Measurements from ENCODE around the gene ERBIN.
A peak's percentile ranks its signal among the peaks of the same experiment; 100 is the strongest.
"Not testable (repeated sequence)": the region's sequence is repeated elsewhere in the genome, so short reads cannot be mapped to it uniquely, and the experiment has no call there.

The ERBIN gene

DNA sequence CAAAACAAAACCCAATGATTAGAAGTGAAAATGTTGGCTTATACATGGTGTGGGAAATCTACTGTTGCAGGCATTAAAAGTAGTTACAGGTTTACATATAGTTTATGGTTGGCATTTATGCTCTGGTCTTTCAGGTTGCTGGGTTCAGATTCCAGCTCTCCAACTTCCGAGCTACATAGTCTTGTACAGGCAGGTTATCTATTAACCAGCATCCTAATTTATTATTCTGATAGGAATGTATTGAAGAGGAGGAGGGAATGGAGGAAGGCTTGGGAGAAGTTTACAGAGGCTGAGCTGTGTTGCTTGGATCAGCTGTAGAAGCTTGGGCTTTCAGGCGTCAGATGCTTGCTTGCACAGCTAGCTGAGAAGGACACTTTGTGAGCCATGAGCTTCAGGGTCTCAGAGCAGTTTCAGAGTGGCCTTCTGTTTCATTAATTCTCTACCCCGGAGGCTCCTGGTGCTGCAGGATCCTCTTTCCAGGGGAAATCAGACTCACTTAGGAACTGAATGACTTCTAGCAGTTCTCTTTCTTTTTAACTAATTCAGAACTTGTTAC, 11.7 kb upstream of the ERBIN start:
- FAIRE-seq (no peak), DNase-seq (ENCODE audit: insufficient read length, low spot score) (no peak)
- no peak for TF ChIP-seq POU2F2 (IDR thresholded peaks at IDR 0.05; ENCODE audit: low read depth, low read length)
- no peak for TF ChIP-seq SPI1 (IDR thresholded peaks at IDR 0.05; ENCODE audit: low read depth, low read length)
- no peak for TF ChIP-seq TAF1 (IDR thresholded peaks at IDR 0.05; ENCODE audit: low read depth, low read length)
- TF ChIP-seq PAX5 (IDR thresholded peaks at IDR 0.05; ENCODE audit: insufficient read depth, low read length, severe bottlenecking), result no peak
- no peak for TF ChIP-seq POLR2A (IDR thresholded peaks at IDR 0.05; ENCODE audit: low read depth, low read length)
- TF ChIP-seq POLR2AphosphoS5 (IDR thresholded peaks at IDR 0.05; ENCODE audit: low read depth, low read length), result no peak

DNA sequence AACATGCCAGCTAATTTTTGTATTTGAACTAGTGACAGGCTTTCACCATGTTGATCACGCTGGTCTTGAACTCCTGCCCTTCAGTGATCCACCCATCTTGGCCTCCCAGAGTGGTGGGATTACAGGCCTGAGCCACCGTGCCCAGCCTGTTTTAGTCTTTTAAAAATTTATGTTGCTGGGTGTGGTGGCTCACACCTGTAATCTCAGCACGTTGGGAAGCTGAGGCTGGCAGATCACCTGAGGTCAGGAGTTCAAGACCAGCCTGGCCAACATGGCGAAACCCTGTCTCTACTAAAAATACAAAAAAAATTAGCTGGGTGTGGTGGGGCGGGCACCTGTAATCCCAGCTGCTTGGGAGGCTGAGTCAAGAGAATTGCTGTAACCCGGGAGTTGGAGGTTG, 10.7 kb upstream of the ERBIN start:
- not testable (repeated sequence) for FAIRE-seq; DNase-seq (ENCODE audit: insufficient read length, low spot score)

DNA sequence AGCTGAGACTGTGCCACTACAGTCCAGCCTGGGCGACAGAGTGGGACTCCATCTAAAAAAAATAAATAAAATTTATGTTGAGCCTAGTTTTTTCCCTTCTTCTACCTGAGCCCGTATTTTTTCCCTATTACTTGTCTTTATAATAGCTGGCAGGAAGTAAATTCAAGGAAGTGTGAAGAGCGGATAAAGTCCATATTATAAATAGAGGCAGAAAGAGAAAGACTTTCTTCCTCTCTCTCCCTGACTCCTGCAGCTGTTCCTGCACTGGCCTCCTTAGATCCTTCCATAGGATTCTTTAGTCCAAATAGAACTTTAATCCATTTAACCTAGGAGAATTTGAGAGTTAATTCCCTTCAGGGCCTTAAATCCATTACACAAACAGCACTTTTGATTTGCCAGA, 10.3 kb upstream of the ERBIN start:
- TF ChIP-seq POLR2AphosphoS5 (IDR thresholded peaks at IDR 0.05; ENCODE audit: low read depth, low read length) (no peak), POU2F2 (IDR thresholded peaks at IDR 0.05; ENCODE audit: low read depth, low read length) (no peak), SPI1 (IDR thresholded peaks at IDR 0.05; ENCODE audit: low read depth, low read length) (no peak), PAX5 (IDR thresholded peaks at IDR 0.05; ENCODE audit: insufficient read depth, low read length, severe bottlenecking) (no peak)
- FAIRE-seq, result no peak
- DNase-seq (ENCODE audit: insufficient read length, low spot score), result no peak

DNA sequence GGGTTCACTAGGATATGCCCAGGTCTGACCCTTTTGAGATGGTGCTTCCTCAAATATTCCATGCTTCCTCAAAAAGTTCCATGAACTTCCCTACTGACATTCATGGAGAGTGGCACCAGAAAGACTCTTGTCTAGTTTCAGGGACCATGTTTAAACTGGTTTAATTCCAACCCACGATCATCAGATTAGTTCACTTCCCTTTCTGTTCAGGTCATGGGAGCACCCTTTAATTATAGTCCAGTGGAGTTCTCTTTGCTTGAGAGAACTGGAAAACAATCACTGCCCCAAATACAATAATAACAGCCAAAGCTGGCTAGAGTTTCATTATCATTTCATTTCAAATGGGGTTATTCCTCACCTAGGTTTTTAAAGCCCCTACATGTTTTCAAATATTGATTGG, 9.7 kb upstream of the ERBIN start:
- no peak for DNase-seq (ENCODE audit: insufficient read length, low spot score)
- no peak for TF ChIP-seq POLR2AphosphoS5 (IDR thresholded peaks at IDR 0.05; ENCODE audit: low read depth, low read length)
- TF ChIP-seq SPI1 (IDR thresholded peaks at IDR 0.05; ENCODE audit: low read depth, low read length), result peak; percentile 42; the same call in 1 of the 2 replicates
- FAIRE-seq, result no peak

DNA sequence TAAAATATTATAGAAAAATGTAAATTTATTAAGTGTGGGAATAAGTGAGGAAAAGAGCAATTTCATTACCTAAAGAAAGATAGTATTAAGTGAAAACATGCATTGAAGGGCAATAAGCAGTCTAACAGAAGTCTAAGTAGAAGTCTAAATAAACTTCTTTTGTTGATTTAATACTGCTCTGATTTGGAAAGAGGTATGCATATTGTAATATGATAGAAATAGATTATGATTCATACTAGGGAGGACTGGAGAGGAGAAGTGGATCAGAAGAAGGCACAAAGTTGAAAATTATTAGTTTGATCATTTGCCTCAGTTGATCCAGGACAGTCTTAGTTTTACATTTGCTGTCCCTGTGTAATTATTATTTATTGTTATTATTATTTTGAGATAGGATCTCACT, 6.6 kb upstream of the ERBIN start:
- no peak for FAIRE-seq

DNA sequence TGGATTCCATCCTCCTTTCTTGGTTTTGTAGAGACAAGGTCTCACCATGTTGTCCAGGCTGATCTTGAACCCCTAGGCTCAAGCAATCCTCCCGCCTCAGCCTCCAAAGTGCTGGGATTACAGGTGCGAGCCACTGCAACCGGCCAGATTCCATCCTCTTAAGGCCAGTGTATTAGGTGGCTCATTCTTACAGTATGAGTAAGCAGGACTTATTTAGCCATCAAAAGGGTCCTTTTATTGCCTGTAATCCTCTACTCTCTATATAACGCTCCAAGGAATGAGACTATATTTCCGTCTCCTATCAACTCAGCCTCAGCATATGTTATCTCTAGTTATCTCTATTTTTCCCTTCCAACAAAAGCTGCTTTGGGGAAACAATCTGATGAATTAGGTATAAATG, 3.0 kb upstream of the ERBIN start:
- DNase-seq (ENCODE audit: insufficient read length, low spot score), result no peak
- no peak for FAIRE-seq
- TF ChIP-seq PAX5 (IDR thresholded peaks at IDR 0.05; ENCODE audit: insufficient read depth, low read length, severe bottlenecking), result no peak
- TF ChIP-seq POLR2A (IDR thresholded peaks at IDR 0.05; ENCODE audit: low read depth, low read length), result no peak
- TF ChIP-seq POLR2AphosphoS5 (IDR thresholded peaks at IDR 0.05; ENCODE audit: low read depth, low read length), result no peak
- no peak for TF ChIP-seq SPI1 (IDR thresholded peaks at IDR 0.05; ENCODE audit: low read depth, low read length)
- TF ChIP-seq POU2F2 (IDR thresholded peaks at IDR 0.05; ENCODE audit: low read depth, low read length), result no peak
- no peak for TF ChIP-seq TAF1 (IDR thresholded peaks at IDR 0.05; ENCODE audit: low read depth, low read length)

More for the DNA sequence above, 6.6 kb upstream of the ERBIN start:
- no peak for DNase-seq (ENCODE audit: insufficient read length, low spot score)
- TF ChIP-seq POU2F2 (IDR thresholded peaks at IDR 0.05; ENCODE audit: low read depth, low read length), result no peak
- TF ChIP-seq POLR2A (IDR thresholded peaks at IDR 0.05; ENCODE audit: low read depth, low read length), result no peak
- TF ChIP-seq PAX5 (IDR thresholded peaks at IDR 0.05; ENCODE audit: insufficient read depth, low read length, severe bottlenecking), result no peak
- TF ChIP-seq POLR2AphosphoS5 (IDR thresholded peaks at IDR 0.05; ENCODE audit: low read depth, low read length), result no peak
- no peak for TF ChIP-seq SPI1 (IDR thresholded peaks at IDR 0.05; ENCODE audit: low read depth, low read length)
- TF ChIP-seq TAF1 (IDR thresholded peaks at IDR 0.05; ENCODE audit: low read depth, low read length), result no peak

DNA sequence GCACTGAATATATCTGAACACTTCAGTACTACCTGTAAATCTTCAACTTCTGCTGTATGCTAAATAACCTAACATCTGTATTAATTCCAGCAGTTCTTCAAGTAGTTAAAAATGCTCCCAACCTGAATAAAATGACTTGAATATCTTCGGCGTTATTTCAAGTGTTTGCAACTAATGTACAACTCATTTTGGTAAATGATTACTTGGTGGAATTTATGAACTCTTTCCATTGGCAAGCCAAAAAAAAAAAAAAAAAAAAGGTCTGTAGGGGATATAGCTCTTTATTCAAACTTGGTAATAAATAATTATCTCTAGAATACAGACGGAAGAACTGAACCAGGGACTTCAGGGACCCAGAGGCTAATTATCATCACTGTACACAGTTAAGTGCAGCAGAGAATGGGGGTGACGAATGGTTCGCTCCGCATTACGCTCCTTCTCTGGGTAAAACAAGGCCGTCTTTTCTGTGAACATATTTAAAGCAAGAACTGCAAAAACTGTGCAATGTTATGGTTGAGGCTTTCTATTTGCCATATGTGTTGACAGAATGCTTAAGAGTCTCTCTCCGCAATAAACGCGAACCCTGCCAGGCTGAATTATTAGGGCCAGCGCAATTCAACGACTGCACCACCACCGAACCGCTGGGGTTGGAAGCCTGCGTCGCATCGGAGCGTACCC, 1.9 kb upstream of the ERBIN start:
- peak; percentile 15 for DNase-seq (ENCODE audit: insufficient read length, low spot score)
- peak; percentile 95 for FAIRE-seq
- TF ChIP-seq POLR2A (IDR thresholded peaks at IDR 0.05; ENCODE audit: low read depth, low read length) (no peak), PAX5 (IDR thresholded peaks at IDR 0.05; ENCODE audit: insufficient read depth, low read length, severe bottlenecking) (no peak), POU2F2 (IDR thresholded peaks at IDR 0.05; ENCODE audit: low read depth, low read length) (no peak), TAF1 (IDR thresholded peaks at IDR 0.05; ENCODE audit: low read depth, low read length) (no peak), SPI1 (IDR thresholded peaks at IDR 0.05; ENCODE audit: low read depth, low read length) (no peak), POLR2AphosphoS5 (IDR thresholded peaks at IDR 0.05; ENCODE audit: low read depth, low read length) (no peak)

DNA sequence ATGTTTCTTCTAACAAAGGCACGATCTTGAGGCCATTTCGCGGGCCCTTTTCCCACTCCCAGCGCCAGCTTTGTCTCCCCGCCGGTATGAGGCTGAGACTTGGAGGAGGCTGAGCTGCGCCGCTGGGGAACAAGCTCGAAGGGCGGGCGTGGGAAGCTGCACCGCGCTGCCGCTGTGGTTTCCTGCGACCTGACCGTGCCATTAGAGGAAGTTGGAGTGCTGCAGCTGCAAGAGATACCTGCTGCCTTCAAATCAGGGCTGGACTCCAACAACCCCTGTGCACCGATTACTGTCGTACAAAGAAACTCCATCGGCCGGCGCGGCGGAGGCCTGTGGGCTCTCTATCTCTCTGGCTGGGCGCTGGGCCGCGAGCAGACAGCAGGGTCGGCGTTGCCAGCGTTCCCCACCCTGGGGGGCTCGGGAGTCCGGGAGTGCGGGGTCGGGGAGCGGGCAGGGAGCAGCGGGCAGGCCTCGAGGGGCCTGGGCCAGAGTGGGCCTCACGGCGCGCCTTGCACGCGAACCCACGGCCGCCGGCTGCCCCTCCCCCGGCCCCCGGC, 1.3 kb upstream of the ERBIN start:
- no peak for FAIRE-seq
- DNase-seq (ENCODE audit: insufficient read length, low spot score), result peak; percentile 46
- no peak for TF ChIP-seq PAX5 (IDR thresholded peaks at IDR 0.05; ENCODE audit: insufficient read depth, low read length, severe bottlenecking)
- peak; percentile 79; the same call in 1 of the 2 replicates for TF ChIP-seq POLR2A (IDR thresholded peaks at IDR 0.05; ENCODE audit: low read depth, low read length)
- peak; percentile 78; the same call in 1 of the 2 replicates for TF ChIP-seq POLR2AphosphoS5 (IDR thresholded peaks at IDR 0.05; ENCODE audit: low read depth, low read length)
- peak; percentile 71 for TF ChIP-seq SPI1 (IDR thresholded peaks at IDR 0.05; ENCODE audit: low read depth, low read length)
- no peak for TF ChIP-seq POU2F2 (IDR thresholded peaks at IDR 0.05; ENCODE audit: low read depth, low read length)
- TF ChIP-seq TAF1 (IDR thresholded peaks at IDR 0.05; ENCODE audit: low read depth, low read length), result peak; percentile 41

DNA sequence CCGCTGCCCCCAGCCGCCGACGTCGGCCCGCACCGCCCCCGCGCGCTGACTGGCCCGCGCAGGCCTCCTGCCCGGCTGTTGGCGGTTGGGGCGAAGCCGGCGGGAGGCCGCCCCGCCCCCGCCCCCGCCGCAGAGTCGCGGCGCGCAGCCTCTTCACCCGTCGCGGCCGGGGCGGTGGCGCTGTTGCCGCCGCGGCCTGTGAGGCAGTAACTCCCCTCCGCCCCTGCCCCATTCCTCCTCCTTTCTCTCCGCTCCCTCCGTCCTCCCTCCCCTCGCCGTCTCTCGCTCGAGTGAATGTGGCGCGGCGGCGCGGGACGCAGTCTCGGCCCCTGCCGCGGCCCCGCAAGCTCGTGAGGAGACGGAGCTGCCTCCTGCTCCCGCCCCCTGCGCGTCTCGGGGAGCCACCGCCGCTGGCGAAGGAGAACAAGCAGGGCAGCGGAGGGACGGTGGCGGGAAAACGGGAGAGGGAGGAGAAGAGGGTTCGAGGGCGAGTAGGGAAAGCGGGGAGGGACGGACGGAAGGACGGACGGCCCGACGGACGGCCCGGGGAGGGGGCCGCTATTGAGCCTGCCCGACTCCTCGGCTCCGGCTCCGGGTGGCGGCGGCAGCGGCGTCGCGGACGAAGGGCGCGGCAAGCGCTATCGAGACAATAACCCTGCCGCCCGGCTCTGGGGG, 637 bp upstream of the ERBIN start:
- no peak for FAIRE-seq

DNA sequence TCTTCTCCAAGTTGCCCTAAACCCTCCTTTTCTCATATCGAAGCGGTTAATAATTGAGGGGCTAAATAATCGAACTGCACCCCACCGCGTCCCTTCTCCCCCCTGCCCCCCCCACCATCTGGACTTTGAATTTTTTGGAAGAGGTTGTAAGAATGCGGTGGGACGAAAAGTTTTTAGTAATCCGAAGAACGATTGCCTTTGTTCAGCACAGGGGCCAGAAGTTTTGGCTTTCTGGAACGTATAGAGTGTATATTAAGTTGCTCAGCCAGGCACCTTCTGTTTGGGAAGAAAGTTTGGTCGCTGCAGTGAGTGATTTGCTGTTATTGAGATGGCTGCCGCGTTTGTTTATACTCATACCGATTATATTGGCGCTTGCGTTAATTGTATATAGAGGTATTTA, 518 bp downstream of the ERBIN start:
- FAIRE-seq (no peak), DNase-seq (ENCODE audit: insufficient read length, low spot score) (no peak)
- TF ChIP-seq POLR2A (IDR thresholded peaks at IDR 0.05; ENCODE audit: low read depth, low read length), result no peak
- no peak for TF ChIP-seq POU2F2 (IDR thresholded peaks at IDR 0.05; ENCODE audit: low read depth, low read length)
- TF ChIP-seq PAX5 (IDR thresholded peaks at IDR 0.05; ENCODE audit: insufficient read depth, low read length, severe bottlenecking), result no peak
- TF ChIP-seq TAF1 (IDR thresholded peaks at IDR 0.05; ENCODE audit: low read depth, low read length), result no peak
- TF ChIP-seq SPI1 (IDR thresholded peaks at IDR 0.05; ENCODE audit: low read depth, low read length), result no peak
- TF ChIP-seq POLR2AphosphoS5 (IDR thresholded peaks at IDR 0.05; ENCODE audit: low read depth, low read length), result no peak

More for the DNA sequence above, 637 bp upstream of the ERBIN start:
- TF ChIP-seq POLR2A (IDR thresholded peaks at IDR 0.05; ENCODE audit: low read depth, low read length) (peak; percentile 39), TAF1 (IDR thresholded peaks at IDR 0.05; ENCODE audit: low read depth, low read length) (peak; percentile 64; the same call in 1 of the 2 replicates), POLR2AphosphoS5 (IDR thresholded peaks at IDR 0.05; ENCODE audit: low read depth, low read length) (no peak; the same call in 1 of the 2 replicates)
- peak; percentile 70 for DNase-seq (ENCODE audit: insufficient read length, low spot score)
